IPS-NIHi7 (cell line): ENCODE measurements around the gene MISP3.
"Not testable (repeated sequence)": the region's sequence is repeated elsewhere in the genome, so short reads cannot be mapped to it uniquely, and the experiment has no call there.

Experiments
- DNase-seq: peaks from one replicate; pipeline ENCODE4 v3.0.0; 2012; ENCODE audit warnings: mixed read lengths; ENCODE audit errors: extremely low spot score

The MISP3 gene

DNA sequence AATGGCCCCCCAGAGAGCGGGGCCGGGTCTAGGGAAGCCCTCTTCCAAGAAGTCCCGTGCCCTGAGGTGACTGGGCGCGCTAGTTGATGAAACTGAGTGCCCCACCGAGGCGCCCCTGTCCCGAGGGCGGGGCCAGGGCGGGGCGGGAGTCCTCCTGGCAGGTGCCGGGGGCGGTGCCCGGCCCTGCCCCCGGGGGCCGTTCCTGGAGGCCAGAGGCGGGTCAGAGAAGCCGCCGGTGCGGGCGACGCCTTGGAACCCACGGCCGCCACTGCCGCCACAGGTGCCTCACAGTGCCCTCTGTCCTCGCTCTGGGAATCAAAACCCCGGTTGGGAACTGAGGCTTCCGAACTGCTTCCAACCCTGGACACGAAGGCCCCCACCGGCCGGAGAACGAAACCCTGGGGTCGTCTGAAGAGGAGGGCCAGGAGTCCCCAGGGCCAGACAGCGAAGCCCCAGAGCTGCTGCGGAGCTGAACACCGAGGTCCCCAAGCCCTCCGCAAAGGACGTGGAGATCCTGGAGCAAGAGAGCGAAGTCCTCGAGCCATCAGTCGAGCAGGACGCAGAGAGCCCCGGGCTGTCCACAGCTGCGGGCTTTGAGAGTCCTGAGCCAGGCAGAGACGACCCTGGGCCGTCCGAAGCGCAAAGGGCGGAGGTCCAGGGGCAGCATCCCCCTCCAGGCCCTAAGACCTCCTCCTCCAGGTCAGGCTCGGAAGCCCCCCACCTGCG lies at the start of gene MISP3:
TSS of gene MISP3 (plus strand) at position 252 of the 726 bp plus-strand sequence. CDS start 524 bp downstream, outside the sequence.
- no peak for DNase-seq

GRCh38 chr19:14023404-14024235 lies 49.0 kb upstream of the MISP3 start:
- DNase-seq, result peak; percentile 80

DNA sequence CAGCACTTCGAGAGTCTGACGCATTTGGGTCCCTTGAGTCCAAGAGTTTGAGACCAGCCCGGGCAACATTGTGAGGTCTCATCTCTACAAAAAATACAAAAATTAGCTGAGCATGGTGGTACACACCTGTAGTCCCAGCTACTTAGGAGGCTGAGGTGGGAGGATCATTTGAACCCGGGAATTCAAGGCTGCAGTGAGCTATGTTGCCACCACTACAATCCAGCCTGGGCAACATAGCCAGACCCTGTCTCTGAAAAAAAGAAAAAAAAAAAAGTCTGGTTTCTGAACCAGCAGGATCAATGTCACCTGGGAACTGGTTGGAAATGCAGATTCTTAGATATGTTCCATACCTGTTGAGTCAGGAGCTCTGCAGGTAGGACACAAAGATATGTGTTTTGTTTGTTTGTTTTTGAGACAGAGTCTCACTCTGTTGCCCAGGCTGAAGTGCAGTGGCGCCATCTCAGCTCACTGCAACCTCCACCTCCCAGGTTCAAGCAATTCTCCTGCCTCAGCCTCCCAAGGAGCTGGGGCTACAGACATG lies 45.9 kb upstream of the MISP3 start:
- not testable (repeated sequence) for DNase-seq

GRCh38 chr19:14027856-14028450 lies 44.6 kb upstream of the MISP3 start, which contains the start of gene RLN3:
Gene RLN3 (plus strand): TSS chr19:14028148. CDS start chr19:14028205, 57 bp downstream.
- no peak for DNase-seq

GRCh38 chr19:14028901-14029300 lies 43.7 kb upstream of the MISP3 start:
- DNase-seq, result no peak

- no peak for DNase-seq
Measured at GRCh38 chr19:14030997-14031718, 41.4 kb upstream of the MISP3 start.

GRCh38 chr19:14031719-14032480 lies 40.7 kb upstream of the MISP3 start, which contains the start of gene IL27RA:
Gene IL27RA (plus strand): TSS chr19:14031762. CDS start chr19:14031873, 111 bp downstream.
- DNase-seq, result peak; percentile 73

GRCh38 chr19:14033946-14034345 lies 38.6 kb upstream of the MISP3 start:
- no peak for DNase-seq

- not testable (repeated sequence) for DNase-seq
Measured at GRCh38 chr19:14035159-14035558, 37.4 kb upstream of the MISP3 start.

GRCh38 chr19:14035706-14036105 lies 36.9 kb upstream of the MISP3 start:
- no peak for DNase-seq

GRCh38 chr19:14039181-14039580 lies 33.4 kb upstream of the MISP3 start:
- DNase-seq, result no peak

DNA sequence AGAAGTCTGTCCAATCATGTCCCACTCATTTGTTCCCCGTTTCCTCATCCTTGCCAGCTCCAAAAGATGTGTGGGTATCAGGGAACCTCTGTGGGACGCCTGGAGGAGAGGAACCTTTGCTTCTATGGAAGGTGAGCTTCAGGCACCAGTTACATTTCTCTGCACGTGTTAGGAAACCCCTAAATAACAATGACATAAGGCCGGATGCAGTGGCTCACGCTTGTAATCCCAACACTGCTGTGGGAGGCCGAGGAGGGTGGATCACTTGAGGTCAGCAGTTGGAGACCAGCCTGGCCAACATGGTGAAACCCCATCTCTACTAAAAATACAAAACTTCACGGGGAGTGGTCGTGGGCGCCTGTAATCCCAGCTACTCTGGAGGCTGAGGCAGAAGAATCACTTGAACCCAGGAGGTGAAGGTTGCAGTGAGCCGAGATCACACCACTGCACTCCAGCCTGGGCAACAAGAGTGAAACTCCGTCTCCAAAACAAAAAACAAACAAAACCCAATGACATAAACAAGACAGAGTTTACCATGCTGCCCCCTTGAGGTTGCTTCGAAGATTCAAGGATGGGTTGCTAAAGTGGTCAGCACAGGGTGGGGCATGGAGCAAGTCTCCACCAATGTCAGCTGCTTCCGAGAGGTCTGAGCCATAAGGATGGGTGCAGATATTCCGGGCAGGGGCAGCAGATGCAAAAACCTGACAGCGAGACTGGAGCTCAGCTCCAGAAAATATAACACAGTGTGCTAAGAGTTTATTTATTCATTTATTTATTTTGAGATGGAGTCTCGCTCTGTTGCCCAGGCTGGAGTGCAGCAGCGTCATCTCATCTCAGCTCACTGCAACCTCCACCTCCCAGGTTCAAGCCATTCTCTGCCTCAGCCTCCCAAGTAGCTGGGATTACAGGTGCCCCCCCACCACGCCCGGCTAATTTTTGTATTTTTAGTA lies 29.7 kb upstream of the MISP3 start:
- DNase-seq, result peak; percentile 85

GRCh38 chr19:14047866-14048265 lies 24.7 kb upstream of the MISP3 start:
- DNase-seq, result not testable (repeated sequence)

DNA sequence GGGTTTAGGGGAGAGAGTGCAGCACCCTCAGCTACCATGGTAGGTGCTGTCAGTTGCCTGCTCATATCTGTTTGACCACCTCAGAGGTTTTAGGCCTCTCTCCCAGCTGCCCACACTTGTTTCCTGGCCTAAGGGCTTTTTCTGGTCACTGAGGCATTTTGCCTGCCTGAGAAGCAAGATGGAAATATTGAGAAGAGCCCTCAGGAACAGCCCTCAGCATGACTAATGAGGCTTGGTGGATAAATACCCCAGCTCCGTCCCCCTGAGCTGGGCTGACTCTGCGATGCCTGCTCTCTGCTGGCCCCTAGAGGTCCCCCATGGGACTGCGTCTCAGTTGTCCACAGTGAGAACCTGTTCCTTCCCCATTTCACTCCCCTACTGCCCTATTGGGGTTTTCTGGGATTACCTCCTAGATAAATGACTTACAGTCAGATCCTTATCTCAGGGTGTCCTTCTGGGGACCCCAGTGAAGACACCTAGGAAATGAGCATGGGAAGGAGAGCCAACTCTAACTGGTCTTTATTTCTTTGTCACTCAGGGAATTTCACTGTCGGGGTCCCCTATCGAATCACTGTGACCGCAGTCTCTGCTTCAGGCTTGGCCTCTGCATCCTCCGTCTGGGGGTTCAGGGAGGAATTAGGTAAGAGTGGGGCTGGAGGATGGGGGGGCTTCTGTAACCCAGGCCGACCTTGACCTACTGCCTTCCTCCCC lies 24.0 kb upstream of the MISP3 start:
- DNase-seq, result peak; percentile 89

- no peak for DNase-seq
Measured at GRCh38 chr19:14050512-14050911, 22.1 kb upstream of the MISP3 start.

GRCh38 chr19:14050961-14051360 lies 21.6 kb upstream of the MISP3 start:
- not testable (repeated sequence) for DNase-seq

GRCh38 chr19:14051980-14052379 lies 20.6 kb upstream of the MISP3 start:
- DNase-seq, result no peak

DNA sequence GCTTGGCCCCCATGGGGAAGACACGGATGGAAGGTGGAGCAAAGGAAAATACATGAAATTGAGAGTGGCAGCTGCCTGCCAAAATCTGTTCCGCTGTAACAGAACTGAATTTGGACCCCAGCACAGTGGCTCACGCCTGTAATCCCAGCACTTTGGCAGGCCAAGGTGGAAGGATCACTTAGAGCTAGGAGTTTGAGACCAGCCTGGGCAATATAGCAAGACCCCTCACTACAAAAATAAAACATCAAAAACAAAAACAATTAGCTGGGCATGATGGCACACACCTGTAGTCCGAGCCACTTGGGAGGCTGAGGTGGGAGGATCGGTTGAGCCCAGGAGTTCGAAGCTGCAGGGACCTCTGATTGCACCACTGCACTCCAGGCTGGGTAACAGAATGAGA lies 20.1 kb upstream of the MISP3 start:
- no peak for DNase-seq

- DNase-seq, result no peak
Measured at GRCh38 chr19:14053032-14053431, 19.6 kb upstream of the MISP3 start.
